HG03565 (cell line): Measurements from ENCODE around the gene STK25.
"Not testable (repeated sequence)": the region's sequence is repeated elsewhere in the genome, so short reads cannot be mapped to it uniquely, and the experiment has no call there.

Experiments used
- ATAC-seq: cut with Tn5 transposase; IDR thresholded peaks from one replicate; pipeline ENCODE4 v1.9.1; 2021; ENCODE audit warnings: mild to moderate bottlenecking, moderate library complexity; ENCODE audit not compliant: unreplicated experiment

Gene STK25

DNA sequence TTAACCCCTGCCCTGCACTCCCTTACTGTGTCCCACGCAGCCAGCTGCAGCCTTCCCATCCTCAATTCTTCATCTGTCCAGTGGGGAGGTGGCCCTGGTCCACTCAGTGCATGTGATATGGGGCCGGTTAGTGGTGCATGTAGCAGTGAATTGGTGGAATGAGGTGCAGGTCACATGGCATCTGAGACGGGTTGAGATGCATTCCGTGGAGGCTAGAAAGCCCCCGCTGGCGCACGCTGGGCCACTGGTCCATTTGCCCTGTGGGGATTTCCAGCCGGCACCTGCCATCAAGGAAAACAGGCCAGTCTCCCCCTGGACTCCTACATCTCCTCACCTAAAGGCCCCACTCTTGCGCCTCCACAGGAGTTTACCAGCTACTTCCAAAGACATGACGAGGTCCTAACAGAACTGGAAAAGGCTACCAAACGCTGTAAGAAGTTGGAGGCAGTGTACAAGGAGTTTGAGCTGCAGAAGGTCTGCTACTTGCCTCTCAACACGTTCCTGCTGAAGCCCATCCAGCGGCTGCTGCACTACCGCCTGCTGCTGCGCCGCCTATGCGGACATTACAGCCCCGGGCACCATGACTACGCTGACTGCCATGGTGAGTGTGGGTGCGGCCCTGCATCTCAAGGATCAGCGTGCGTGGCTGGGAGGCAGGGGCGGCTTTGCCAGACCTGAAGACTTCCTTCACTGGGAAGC lies 40.5 kb downstream of the STK25 start:
- no peak for ATAC-seq

DNA sequence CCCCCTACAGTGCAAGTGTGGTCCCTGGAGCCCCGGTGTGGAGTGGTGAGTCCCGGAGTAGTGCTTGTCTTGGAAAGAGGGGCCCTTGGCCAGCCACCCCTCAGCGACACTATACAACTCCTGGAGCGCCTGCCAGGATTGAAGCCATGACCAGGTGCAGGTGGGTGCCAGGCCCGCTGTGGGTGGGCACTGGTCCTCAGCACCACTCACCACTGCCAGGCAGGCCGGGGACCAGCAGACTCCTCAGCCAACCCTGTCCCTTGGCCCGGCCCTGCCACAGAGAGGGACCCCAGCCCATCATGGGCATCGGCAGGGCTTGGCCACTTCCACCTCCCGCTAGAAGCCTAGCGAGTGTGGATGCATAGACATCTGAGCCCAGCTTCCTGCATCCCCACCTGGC lies 42.2 kb downstream of the STK25 start:
- no peak for ATAC-seq

DNA sequence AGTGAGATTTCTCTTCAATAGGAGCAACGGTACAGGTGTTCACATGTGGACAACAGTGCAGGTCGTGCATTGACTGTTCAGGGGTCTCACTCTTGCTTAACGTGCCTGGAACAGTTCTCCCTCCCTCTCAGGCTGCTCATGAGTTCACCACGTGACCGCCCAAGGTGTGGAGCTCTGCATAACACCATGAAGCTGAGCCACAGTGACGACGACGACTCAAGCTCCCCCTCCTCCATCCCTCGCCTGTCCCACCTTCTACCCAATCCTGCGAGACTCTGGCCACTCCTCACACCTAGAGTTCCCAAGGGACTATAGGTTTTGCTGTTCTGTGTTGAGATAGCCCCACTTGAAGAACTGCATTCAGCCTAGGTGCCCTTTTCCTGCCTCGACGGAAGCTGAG lies 42.8 kb downstream of the STK25 start:
- ATAC-seq: no peak

DNA sequence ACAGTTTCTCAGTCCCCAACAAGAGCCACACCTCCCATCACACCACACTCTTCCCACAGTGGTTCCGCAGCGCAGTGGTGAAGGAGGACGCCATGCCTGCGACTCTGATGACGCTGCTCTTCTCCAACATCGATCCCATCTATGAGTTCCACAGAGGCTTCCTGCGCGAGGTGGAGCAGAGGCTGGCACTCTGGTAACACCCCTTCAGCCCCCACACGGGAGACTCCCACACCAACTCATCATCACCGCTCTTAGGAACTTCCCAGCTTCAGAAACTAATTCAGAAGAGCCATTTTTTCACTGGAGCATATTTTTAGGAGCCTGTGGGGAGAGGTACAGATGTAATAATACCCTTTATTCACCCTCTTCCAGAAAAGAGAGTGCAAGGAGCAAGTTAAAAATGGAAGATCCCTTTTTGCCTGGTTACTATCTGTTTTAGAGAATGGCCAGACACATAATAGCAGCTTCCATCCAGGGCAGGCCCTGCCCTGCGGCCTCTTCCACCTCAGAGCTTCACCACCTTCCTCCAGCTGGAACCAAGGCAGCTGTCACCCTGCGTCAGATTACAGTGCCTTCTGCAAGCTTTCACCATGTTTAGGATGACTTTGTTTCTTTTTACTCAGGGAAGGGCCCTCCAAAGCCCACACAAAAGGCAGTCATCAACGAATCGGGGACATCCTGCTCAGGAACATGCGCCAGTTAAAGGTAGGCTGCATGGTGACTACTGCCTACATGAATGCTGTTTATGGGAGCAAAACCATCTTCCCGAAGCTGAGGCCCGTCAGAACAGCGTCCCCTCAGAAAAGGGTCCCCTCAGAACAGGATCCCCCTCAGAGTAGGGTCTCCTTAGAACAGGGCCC lies 44.9 kb downstream of the STK25 start:
- no peak for ATAC-seq

DNA sequence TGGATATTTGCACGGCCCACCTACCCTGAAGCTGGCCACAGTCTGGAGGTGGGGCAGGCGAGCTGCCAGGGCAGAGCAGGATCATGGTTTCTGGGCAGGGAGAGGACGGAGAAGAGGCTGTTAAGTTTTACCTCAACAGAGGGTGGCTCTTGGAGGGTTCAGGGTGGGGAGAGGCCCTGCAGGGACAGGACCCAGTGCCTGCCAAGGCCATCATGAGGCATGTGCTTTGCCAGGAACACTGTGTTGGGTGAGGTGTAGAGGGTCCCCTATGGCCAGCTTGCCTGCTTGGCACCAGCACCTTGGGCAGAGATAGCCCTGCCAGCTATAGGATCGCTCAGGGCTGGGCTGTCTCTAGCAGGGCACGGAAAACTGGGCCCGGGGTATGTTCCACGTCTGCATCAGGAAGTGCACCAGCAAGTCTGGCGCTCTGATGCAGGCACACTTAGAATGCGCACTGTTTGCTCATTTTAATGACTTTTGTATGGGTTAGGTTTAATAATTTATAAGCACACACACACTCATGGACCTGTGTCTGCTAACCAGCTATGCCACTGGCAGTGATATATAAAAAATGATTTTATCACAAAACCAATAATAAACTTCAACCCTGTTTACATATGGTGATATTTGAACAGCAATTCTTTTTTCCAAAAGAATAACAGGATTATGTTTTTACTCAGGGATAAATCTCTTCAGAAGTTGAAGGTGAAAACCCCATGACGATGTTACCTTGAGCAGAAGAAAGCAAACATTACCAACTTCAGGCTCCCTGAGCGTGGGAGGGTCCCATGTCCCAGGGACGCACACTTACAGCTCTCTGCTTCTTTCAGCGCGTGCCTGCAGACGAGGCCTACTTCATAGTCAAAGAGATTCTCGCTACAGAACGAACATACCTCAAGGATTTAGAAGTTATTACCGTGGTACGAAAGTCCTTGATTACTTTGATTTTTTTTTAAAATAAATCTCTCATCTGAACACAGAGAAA lies 46.4 kb downstream of the STK25 start:
- ATAC-seq: no peak

DNA sequence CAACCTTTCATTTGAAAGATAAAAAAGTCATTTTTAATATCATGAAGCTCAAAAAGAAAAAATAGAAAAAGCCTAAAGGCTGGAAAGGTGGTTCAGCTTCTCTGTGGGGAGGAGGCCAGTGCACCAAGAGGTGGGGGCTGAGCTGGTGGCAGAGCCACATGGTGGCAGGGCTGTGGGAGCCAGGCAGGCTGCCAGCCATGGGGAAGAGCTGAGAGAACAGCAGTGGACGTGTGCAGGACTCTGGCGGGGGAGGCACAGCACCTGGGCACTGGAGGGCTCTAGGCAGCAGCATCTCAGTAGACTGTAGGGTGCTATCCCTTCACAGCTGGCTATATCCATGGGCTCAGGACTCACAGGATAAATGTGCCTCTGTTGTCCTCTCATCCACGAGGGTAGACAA lies 47.8 kb downstream of the STK25 start:
- no peak for ATAC-seq

DNA sequence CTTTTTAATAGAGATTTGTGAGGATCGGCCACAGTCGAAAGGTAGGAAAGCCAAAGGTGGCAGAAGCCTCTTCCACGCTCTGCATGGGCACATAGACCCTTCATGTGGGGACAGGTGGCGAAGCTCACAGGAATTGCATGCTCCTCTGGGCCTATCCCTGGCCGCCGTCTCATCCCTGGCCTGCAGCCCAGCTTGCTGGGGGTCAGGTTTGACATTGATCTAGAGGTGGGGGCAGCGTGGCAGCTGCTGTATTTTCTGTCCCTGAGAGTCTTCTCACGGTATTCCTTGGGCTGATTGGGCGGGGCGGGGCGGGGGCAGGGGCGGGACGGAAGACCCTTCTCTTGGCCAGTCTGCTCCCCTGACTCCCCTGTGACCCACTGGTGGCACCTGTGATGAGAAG lies 48.9 kb downstream of the STK25 start:
- ATAC-seq: no peak

DNA sequence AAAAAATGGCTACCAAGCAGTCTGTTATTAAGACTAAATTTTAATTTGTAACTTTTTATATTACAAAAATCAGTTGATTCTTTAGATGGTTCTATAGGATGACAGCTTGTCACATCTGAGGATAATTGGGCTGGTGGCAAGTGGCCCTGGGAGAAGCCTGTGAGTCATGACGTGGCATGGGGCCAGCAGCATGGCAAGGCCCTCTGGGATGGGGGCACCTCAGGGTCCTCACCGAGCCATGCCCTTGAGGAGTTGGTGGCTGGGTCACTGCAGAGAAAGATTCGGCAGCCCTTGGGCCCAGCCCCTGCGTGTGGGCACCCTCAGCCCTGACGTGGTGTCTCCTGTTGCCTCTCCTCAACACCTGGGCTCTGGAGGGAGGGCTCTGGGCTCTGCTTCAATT lies 49.7 kb downstream of the STK25 start:
- ATAC-seq: no peak

DNA sequence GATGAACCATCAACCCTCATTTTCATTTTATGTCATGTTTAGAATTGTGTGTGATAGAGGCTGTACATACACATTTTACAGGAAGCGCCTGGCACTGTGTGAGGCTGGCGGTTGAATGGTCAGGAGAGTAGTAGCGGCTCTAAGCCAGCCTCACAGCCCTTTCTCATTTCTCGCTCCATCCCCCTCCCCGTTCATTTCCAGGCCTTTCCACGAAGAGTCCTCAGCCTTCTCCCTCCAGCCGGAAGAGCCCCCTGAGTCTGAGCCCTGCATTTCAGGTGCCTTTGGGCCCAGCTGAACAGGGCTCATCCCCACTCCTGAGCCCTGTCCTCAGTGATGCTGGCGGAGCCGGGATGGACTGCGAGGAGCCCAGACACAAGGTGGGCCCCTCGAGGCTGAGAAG lies 51.8 kb downstream of the STK25 start:
- no peak for ATAC-seq

DNA sequence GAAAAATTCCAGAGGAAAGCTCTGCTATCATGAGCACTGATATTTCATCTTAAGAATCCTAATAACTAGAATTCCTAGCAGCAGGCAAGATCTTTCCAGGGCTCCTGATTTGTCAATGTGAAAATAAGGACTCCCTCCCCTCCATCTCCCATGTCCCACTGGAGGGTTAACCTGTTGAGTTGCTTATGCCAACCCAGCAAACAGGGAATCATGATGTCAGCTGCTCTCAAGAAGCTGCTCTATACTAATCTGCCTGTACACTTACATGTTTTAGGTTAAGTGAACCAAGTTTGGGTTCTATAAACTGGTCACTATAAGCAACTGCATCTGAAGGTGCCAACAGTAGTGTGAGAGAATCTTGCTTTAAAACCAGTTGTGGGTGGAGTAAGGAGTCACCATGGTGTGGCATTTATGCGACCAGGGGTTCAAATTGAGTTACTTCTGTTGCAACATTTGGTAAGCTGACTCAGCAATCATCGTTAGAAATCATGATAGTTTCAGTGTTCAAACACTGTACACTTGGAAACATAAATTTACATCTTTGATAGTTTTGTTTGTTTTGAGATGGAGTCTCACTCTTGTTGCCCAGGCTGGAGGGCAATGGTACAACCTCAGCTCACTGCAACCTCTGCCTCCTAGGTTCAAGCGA lies 53.4 kb downstream of the STK25 start:
- ATAC-seq: no peak

DNA sequence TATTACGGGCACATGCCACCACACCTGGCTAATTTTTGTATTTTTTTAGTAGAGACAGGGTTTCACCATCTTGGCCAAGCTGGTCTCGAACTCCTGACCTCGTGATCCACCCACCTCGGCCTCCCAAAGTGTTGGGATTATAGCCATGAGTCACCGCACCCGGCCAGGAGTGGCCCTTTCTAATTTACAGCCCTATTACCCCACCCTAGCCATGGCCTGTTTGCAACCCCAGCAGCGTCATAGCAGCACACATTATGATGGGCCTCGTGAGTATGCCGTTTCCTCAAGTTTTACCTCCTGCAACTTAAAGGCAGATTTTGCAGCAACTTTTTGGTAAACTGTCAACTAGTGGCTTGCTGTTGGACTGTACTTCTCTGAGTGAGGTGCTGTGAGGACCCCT lies 54.5 kb downstream of the STK25 start:
- not testable (repeated sequence) for ATAC-seq

DNA sequence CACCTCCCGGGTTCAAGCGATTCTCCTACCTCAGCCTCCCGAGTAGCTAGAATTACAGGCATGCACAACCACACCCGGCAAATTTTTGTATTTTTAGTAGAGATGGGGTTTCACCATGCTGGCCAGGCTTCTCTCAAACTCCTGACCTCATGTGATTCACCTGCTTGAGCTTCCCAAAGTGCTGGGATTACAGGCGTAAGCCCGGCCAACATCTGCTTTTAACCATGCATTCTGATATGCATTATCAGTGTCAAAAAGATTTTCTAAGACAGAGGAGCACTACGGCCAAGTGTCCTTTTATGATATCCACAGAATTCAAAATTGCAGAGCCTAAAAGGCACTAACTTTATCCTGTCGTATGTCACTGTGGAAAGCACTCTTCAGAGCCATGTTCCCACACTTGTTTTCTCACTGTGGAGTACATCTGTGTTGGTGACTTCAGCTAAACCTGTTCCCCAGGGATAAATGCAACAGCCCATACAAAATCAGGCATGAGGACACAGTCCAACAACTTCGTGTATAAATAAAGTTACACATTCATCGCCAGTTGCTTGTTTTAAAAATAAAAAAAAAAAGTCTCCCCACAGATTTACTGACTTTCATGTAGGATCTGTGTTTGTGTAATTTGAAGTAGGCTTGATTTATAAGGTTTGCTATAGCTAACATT lies 56.4 kb downstream of the STK25 start:
- ATAC-seq: no peak

DNA sequence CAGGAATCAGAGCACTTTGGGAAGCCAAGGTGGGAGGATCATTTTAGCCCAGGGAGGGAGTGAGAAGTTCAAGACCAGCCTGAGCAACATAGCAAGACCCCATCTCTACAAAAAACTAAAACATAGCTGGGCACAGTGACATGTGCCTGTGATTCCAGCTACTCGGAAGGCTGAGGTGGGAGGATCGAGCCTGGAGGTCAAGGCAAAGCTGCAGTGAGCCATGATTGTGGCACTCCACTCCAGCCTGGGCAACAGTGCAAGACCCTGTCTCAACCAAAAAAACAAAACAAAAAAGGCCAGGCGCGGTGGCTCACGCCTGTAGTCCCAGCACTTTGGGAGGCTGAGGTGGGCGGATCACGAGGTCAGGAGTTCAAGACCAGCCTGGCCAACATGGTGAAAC lies 58.3 kb downstream of the STK25 start:
- not testable (repeated sequence) for ATAC-seq

DNA sequence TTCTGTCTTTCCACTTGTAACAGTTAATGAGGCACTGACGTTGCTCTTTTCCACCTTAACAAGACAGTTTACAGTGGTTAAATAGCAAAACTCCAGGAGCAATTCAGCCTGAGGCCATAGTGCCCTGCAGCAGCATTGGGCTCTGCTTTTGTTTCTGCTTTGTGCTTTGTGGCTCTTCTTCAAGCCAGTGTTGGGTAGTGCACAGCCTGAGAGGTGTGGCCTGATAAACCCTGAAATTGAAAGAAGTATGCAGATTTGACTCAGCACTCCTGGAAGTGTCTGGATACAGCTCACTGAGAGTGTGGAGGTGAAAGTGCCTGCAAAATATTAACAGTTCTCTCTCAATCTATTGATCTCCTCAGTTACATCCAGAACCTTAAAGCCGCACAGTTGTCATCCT lies 63.0 kb downstream of the STK25 start:
- no peak for ATAC-seq

DNA sequence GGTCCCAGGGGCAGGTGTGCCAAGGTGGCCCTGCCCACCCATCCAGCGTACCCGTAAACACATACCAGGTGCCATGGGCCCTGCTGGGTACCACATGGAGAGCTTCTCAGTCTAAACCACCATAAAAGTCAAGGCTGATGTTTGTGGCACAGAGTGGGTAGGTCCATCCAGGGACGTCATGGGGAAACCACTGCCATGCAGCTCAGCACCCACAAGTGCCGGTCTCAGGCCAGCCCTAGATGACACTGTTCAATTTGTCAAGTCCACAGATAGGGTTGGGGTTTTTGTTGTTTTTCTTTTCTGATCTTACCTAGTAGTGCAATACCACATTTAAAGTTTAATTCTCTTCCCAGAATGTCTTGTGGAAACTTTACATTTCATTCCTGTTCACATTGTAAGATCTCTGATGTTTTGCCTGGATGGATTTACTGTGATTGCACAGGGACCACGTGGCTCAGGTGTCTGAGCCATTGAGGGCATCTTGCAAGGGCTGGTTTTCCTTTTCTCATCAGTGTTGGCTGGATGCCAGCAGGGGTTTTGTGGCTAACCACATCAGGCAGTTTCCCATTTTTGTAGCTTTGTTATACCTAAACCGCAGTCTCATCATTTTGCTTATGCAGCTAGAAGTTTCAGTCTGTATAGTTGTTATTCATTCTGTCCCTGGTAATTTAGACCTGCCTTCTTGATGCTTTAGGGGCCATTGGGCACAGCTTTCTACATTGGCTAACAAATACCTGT lies 64.7 kb downstream of the STK25 start:
- ATAC-seq: peak; percentile 40
